Raji (cell line): ENCODE data around the gene LRRC2.

Source experiments
- POLR2A ChIP-seq: IDR thresholded peaks from 2 replicates; pipeline ENCODE4 v1.6.1; 2011; ENCODE audit warnings: low read depth, low read length, control low read depth; ENCODE audit not compliant: insufficient read depth

Gene LRRC2

DNA sequence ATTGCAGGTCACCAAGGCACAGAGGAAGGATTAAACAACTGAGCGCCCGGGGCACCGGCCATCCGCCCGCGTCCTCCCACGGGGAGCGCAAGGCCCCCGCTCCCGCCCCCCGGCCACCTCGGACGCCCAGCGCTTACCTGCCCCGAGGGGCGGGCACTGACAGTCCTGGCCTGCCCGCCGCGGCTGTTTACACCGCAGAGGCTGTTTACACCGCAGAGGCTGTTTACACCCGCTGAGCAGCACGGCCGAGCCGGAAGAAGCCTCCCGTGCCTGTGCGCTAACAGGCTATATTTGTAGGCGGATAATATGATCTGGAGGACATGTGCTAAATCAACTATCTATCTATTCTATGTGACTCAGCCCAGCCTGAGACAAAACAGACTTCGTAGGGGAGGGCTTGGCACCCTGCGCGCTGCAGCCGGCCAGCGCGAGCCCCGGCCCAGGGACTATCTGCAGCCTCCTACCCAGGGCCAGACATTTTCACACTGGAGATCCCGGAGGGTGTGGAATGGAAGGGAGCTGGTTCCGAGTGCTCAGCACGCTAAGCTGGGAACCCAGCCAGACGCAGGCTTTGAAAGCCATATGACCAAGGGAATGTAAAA, at the start of gene LRRC2:
LRRC2 (minus strand) TSS at position 263 of the 602 bp plus-strand sequence. CDS start 14,711 bp downstream, outside the sequence.
- no peak for TF ChIP-seq POLR2A

GRCh38 chr3:46615050-46615775, 49.1 kb upstream of the LRRC2 start:
- no peak for TF ChIP-seq POLR2A

GRCh38 chr3:46614431-46614830, 48.3 kb upstream of the LRRC2 start:
- TF ChIP-seq POLR2A, result no peak

GRCh38 chr3:46613313-46614005, 47.4 kb upstream of the LRRC2 start:
- no peak for TF ChIP-seq POLR2A

- no peak for TF ChIP-seq POLR2A
Observed at GRCh38 chr3:46612324-46612723, 46.2 kb upstream of the LRRC2 start, which contains the start of gene FAM240A. Gene FAM240A (plus strand): TSS chr3:46612525. CDS start chr3:46612684, 159 bp downstream.

- TF ChIP-seq POLR2A, result no peak
Observed at GRCh38 chr3:46609944-46610722, 44.0 kb upstream of the LRRC2 start.

DNA sequence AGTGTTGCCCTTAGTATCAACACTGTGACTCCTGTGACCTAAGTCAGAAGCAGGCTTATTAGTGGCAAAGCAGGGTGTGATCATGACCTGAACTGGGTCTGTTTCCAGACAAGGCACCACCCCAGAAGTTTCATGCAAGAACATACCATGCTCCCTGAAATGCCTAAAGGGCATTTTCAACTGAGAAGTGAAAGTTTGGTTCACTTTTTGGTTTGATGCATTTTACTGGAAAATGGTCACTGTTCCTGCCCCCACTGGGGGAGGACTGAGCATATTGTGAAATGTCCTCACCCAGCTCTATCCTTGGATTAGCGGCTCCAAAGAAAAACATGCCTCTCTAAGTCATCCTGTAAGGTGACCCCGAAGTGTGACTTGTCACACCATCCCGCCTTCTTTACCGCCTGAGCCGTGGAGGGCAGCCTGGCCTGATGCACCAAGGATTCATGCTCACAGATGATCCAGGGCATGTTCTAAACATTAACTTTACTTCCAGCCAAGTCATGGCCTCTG, 43.2 kb upstream of the LRRC2 start:
- no peak for TF ChIP-seq POLR2A

- TF ChIP-seq POLR2A, result no peak
Observed at GRCh38 chr3:46607603-46608028, 41.5 kb upstream of the LRRC2 start.

GRCh38 chr3:46604127-46604526, 38.0 kb upstream of the LRRC2 start:
- TF ChIP-seq POLR2A, result no peak

GRCh38 chr3:46603446-46604046, 37.4 kb upstream of the LRRC2 start:
- TF ChIP-seq POLR2A, result no peak

- TF ChIP-seq POLR2A, result no peak
Observed at GRCh38 chr3:46599590-46599989, 33.5 kb upstream of the LRRC2 start.

GRCh38 chr3:46595819-46596314, 29.8 kb upstream of the LRRC2 start:
- no peak for TF ChIP-seq POLR2A

- TF ChIP-seq POLR2A, result no peak
Observed at GRCh38 chr3:46594723-46595122, 28.6 kb upstream of the LRRC2 start.

DNA sequence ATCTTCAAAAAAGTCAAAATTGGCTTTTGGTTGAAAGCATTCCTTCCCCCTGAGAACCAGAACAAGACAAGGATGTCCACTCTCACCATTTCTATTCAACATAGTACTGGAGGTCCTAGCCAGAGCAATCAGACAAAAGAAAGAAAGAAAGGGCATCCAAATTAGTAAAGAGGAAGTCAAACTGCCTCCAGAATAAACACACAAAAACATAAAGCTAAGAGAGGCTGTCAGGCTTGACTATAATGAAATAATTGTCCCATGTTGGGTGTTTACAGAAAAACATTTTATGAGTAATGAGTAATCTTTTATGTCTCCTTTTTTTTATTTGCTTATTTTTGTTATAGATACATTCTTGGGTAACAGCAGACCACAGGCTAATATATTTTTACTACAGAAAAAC, 27.9 kb upstream of the LRRC2 start:
- TF ChIP-seq POLR2A, result no peak
